SU-DHL-6 (cell line): ENCODE measurements around the gene ZNF622.

Source experiments
- H2AFZ ChIP-seq: fragments of 200-600 bp; sonication (generic); 2 replicates; pipeline ENCODE4 v1.6.1; 2014; ENCODE audit warnings: low read depth, mild to moderate bottlenecking, moderate library complexity, mixed read lengths, antibody characterized with exemption, low read length; ENCODE audit not compliant: severe bottlenecking
- H3F3A ChIP-seq: fragments of 200-600 bp; shearing (Covaris generic); 2 replicates; pipeline ENCODE4 v1.6.0; 2016; ENCODE audit warnings: antibody characterized with exemption, mild to moderate bottlenecking; ENCODE audit not compliant: insufficient read depth
- H3K27ac ChIP-seq: fragments of 200-600 bp; sonication (generic); 2 replicates; pipeline ENCODE4 v1.5.1; 2016; ENCODE audit warnings: low read depth, mild to moderate bottlenecking, low read length, moderate library complexity, mixed read lengths
- H3K27me3 ChIP-seq: fragments of 200-600 bp; sonication (generic), shearing (Covaris generic); 2 replicates; pipeline ENCODE4 v1.6.0; 2014; ENCODE audit warnings: mild to moderate bottlenecking, low read length
- H3K36me3 ChIP-seq: fragments of 200-600 bp; sonication (generic); 2 replicates; pipeline ENCODE4 v1.6.1; 2014; ENCODE audit warnings: mild to moderate bottlenecking, low read length, mixed read lengths
- H3K4me2 ChIP-seq: fragments of 300-600, 200-600 bp; shearing (Covaris generic), sonication (generic); 2 replicates; pipeline ENCODE4 v1.6.0; 2014; ENCODE audit warnings: low read length, low read depth, mild to moderate bottlenecking; ENCODE audit not compliant: poor library complexity, severe bottlenecking
- H3K4me3 ChIP-seq: fragments of 200-600 bp; sonication (generic); 2 replicates; pipeline ENCODE4 v1.5.1; 2014; ENCODE audit warnings: antibody characterized with exemption, low read length, mild to moderate bottlenecking, mixed read lengths; ENCODE audit not compliant: insufficient read depth, poor library complexity, severe bottlenecking
- H3K79me2 ChIP-seq: fragments of 200-600 bp; sonication (generic); 2 replicates; pipeline ENCODE4 v1.6.1; 2014; ENCODE audit warnings: mild to moderate bottlenecking, low read length, moderate library complexity; ENCODE audit not compliant: insufficient read depth
- H3K9ac ChIP-seq: fragments of 200-600 bp; sonication (generic); 2 replicates; pipeline ENCODE4 v1.7.0; 2014; ENCODE audit warnings: mild to moderate bottlenecking, low read length
- H3K9me2 ChIP-seq: fragments of 200-600 bp; sonication (generic); replicated peaks from 2 replicates; pipeline ENCODE4 v1.6.1; 2014; ENCODE audit warnings: low read length; ENCODE audit not compliant: insufficient read depth
- H3K9me3 ChIP-seq: fragments of 200-600 bp; sonication (generic); 2 replicates; pipeline ENCODE4 v1.6.1; 2014; ENCODE audit warnings: low read length, mixed read lengths; ENCODE audit not compliant: insufficient read depth
- H4K20me1 ChIP-seq: fragments of 200-600 bp; sonication (generic); 2 replicates; pipeline ENCODE4 v1.6.1; 2014; ENCODE audit warnings: low read depth, mild to moderate bottlenecking, antibody characterized with exemption, low read length, moderate library complexity, mixed read lengths
- EZH2phosphoT487 ChIP-seq: fragments of 200-600 bp; sonication (generic), shearing (Covaris generic); conservative IDR thresholded peaks from 2 replicates; pipeline ENCODE4 v1.6.1; 2018; ENCODE audit warnings: mild to moderate bottlenecking, antibody characterized with exemption, low read length, moderate library complexity, mixed read lengths
- TF ChIP-seq, protein P1 (sequence below): fragments of 200-600 bp; sonication (generic); IDR thresholded peaks from one replicate; pipeline ENCODE4 v1.5.1; 2017; ENCODE audit warnings: antibody characterized with exemption, mild to moderate bottlenecking, low read length, moderate library complexity; ENCODE audit not compliant: insufficient read depth, poor library complexity, severe bottlenecking

ZNF622 gene

DNA sequence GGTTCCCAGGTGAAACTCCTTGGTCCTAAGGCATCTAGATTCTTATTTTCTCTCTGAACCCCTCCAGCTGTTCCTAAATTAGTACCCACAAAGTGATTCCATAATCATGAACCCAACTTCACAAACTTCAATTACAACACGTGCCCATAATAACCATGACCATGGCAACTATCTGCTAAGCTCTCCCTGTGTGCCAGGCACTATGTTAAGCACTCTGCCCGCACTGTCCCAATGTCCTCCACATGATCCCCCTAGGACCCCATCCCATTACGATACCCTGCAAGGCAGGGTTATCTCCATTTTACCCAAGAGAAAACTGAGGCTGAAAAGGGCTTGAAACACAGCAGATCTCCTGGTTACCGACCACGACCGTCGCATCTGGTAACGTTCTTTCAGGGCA lies 25.3 kb upstream of the ZNF622 start:
- TF ChIP-seq, protein P1, sequence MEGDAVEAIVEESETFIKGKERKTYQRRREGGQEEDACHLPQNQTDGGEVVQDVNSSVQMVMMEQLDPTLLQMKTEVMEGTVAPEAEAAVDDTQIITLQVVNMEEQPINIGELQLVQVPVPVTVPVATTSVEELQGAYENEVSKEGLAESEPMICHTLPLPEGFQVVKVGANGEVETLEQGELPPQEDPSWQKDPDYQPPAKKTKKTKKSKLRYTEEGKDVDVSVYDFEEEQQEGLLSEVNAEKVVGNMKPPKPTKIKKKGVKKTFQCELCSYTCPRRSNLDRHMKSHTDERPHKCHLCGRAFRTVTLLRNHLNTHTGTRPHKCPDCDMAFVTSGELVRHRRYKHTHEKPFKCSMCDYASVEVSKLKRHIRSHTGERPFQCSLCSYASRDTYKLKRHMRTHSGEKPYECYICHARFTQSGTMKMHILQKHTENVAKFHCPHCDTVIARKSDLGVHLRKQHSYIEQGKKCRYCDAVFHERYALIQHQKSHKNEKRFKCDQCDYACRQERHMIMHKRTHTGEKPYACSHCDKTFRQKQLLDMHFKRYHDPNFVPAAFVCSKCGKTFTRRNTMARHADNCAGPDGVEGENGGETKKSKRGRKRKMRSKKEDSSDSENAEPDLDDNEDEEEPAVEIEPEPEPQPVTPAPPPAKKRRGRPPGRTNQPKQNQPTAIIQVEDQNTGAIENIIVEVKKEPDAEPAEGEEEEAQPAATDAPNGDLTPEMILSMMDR: no peak
- TF ChIP-seq EZH2phosphoT487: no peak
- Histone ChIP-seq H3F3A (no peaks in the 10 kb centered on the region), H3K4me2 (no peak overlapping the region), H3K27ac (no peak overlapping the region), H3K27me3 (no peaks in the 10 kb centered on the region), H3K9ac (no peak overlapping the region), H2AFZ (no peak overlapping the region), H3K36me3 (no peaks in the 10 kb centered on the region), H3K9me3 (peaks cover 12% of the 10 kb centered on the region; the same call in 1 of the 2 replicates), H3K79me2 (no peaks in the 10 kb centered on the region), H3K4me3 (no peak overlapping the region), H4K20me1 (no peaks in the 10 kb centered on the region), H3K9me2 (no peaks in the 10 kb centered on the region)

DNA sequence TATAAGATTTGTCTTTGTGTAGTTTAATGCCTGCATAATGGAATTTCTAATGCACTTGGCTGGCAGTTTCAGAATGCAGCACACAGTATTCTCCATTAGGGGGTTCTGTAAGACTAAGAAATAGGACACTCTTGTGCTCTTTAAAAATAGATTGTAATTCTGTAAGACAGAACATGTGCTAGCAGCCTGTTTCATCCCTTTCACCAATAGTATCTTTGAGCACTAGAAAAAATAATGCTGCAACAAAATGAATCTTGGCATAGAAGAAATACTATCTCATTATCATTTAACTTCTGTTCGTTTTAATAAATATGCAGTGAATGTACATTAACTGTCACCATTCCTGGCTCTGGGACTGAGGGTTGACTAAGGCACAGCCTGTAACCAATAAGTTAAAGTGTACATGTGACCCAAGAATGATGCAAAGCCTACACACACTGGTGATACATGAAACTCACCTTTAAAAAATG lies 23.8 kb upstream of the ZNF622 start:
- no peaks in the 10 kb centered on the region for H3K79me2 ChIP-seq
- no peaks in the 10 kb centered on the region for H3F3A ChIP-seq
- no peaks in the 10 kb centered on the region for H3K9me2 ChIP-seq
- TF ChIP-seq, protein P1: peak; percentile 60
- no peak for TF ChIP-seq EZH2phosphoT487
- H3K4me2 ChIP-seq: no peak overlapping the region
- 0 out of 2 replicates have a peak, but pooled peaks cover 2% of the 10 kb centered on the region for H3K9me3 ChIP-seq
- H3K27me3 ChIP-seq: no peaks in the 10 kb centered on the region
- H4K20me1 ChIP-seq: no peaks in the 10 kb centered on the region
- H2AFZ ChIP-seq: no peak overlapping the region
- no peak overlapping the region for H3K27ac ChIP-seq
- no peak overlapping the region for H3K4me3 ChIP-seq
- no peak overlapping the region for H3K9ac ChIP-seq
- no peaks in the 10 kb centered on the region for H3K36me3 ChIP-seq

DNA sequence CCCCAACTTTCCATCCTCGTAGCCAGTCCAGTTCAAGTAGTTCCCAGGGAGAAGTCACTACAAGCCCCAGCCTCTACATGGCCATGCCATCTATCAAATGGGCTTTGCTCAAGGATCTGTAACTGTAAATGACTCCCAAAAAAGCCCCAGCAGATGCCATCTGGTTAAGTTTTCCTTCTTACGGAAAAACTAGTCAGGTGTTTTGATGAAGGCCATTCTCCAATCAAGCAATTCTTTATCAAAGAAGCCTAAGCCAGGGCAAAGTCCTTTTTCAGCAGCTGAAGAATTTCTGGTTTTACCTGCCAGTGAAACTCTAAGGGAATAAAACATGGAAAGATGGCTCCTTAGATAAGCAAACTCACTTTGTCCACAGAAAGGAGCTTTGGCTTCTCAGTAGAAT lies 21.9 kb upstream of the ZNF622 start:
- Histone ChIP-seq H3K9me2 (no peaks in the 10 kb centered on the region), H4K20me1 (no peaks in the 10 kb centered on the region), H3K4me3 (no peak overlapping the region), H3K4me2 (no peak overlapping the region), H3K9me3 (no peaks in the 10 kb centered on the region), H3K79me2 (no peaks in the 10 kb centered on the region), H3K36me3 (no peaks in the 10 kb centered on the region), H3F3A (no peaks in the 10 kb centered on the region), H3K9ac (no peak overlapping the region), H2AFZ (no peak overlapping the region), H3K27me3 (no peaks in the 10 kb centered on the region), H3K27ac (no peak overlapping the region)
- no peak for TF ChIP-seq EZH2phosphoT487
- TF ChIP-seq, protein P1: no peak
